ENCODE data around the gene IQCK.

IQCK gene

GRCh38 chr16:19754644-19755036 lies 36.6 kb downstream of the IQCK start:
- CTCF ChIA-PET: no interaction called here

DNA sequence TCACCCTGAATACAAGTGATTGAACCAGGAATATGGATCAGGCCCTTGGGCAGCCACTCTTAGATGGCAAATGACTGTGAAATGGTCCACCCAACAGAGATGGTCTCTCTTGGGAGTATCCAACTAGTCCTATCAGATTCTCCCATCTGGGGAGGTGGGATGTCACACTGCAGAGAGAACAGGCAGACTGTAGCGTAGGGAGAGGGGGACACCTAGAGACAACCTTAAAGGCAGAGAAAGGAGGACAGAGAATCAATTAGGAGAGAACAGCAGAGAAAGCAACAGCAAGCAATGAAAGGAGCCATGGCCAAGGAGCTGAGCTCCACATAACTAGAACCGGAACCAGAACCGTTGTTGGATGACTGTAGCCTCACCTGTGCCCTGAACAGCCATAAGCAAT lies 37.2 kb downstream of the IQCK start:
- POLR2A ChIA-PET: no interaction called here
- TF ChIP-seq ELF4 (IDR thresholded peaks at IDR 0.05) (no peak), SP1 (IDR thresholded peaks at IDR 0.05) (no peak)
- DNase-seq (ENCODE audit: extremely low spot score): no peak
- CTCF ChIA-PET: no interaction called here

More at GRCh38 chr16:19754644-19755036, 36.6 kb downstream of the IQCK start:
- no peak for DNase-seq (ENCODE audit: extremely low spot score)
- POLR2A ChIA-PET: no interaction called here
- no peak for TF ChIP-seq FOXA1 (IDR thresholded peaks at IDR 0.05)
- TF ChIP-seq FOXK2 (IDR thresholded peaks at IDR 0.05): no peak
- TF ChIP-seq ZNF384 (IDR thresholded peaks at IDR 0.05): no peak
- TF ChIP-seq L3MBTL2 (conservative IDR thresholded peaks at IDR 0.05): no peak
- no peak for TF ChIP-seq LEF1 (IDR thresholded peaks at IDR 0.05; ENCODE audit: borderline replicate concordance)

- POLR2A ChIA-PET: no interaction called here
- no peak for DNase-seq (ENCODE audit: extremely low spot score)
- CTCF ChIA-PET: no interaction called here
- TF ChIP-seq SUZ12 (IDR thresholded peaks at IDR 0.05) (no peak), ARNT (IDR thresholded peaks at IDR 0.05) (no peak), FOXK2 (IDR thresholded peaks at IDR 0.05) (no peak), PKNOX1 (IDR thresholded peaks at IDR 0.05) (no peak), ELF4 (IDR thresholded peaks at IDR 0.05) (no peak), LEF1 (IDR thresholded peaks at IDR 0.05; ENCODE audit: borderline replicate concordance) (no peak), FOXA1 (IDR thresholded peaks at IDR 0.05) (no peak), NFRKB (IDR thresholded peaks at IDR 0.05) (no peak), L3MBTL2 (conservative IDR thresholded peaks at IDR 0.05) (no peak), BHLHE40 (IDR thresholded peaks at IDR 0.05; ENCODE audit: borderline replicate concordance) (no peak), FOXM1 (IDR thresholded peaks at IDR 0.05; ENCODE audit: borderline replicate concordance) (no peak), TARDBP (IDR thresholded peaks at IDR 0.05) (no peak)
Observed at GRCh38 chr16:19757026-19757425, 39.0 kb downstream of the IQCK start.

GRCh38 chr16:19757762-19758595 lies 39.9 kb downstream of the IQCK start:
- no peak for TF ChIP-seq SUZ12 (IDR thresholded peaks at IDR 0.05)
- TF ChIP-seq HDGF (IDR thresholded peaks at IDR 0.05; ENCODE audit: borderline replicate concordance): no peak
- no peak for TF ChIP-seq FOXA1 (IDR thresholded peaks at IDR 0.05)
- no peak for TF ChIP-seq LEF1 (IDR thresholded peaks at IDR 0.05; ENCODE audit: borderline replicate concordance)
- no peak for TF ChIP-seq SP1 (IDR thresholded peaks at IDR 0.05)
- TF ChIP-seq CTBP1 (IDR thresholded peaks at IDR 0.05; ENCODE audit: borderline replicate concordance): no peak
- no peak for TF ChIP-seq PKNOX1 (IDR thresholded peaks at IDR 0.05)
- no peak for TF ChIP-seq L3MBTL2 (conservative IDR thresholded peaks at IDR 0.05)
- TF ChIP-seq FOXM1 (IDR thresholded peaks at IDR 0.05; ENCODE audit: borderline replicate concordance): no peak
- DNase-seq (ENCODE audit: extremely low spot score): no peak
- ChIA-PET CTCF (no interaction called here), POLR2A (no interaction called here)

- CTCF ChIA-PET: no interaction called here
- POLR2A ChIA-PET: no interaction called here
Observed at GRCh38 chr16:19760356-19761060, 42.4 kb downstream of the IQCK start.

DNA sequence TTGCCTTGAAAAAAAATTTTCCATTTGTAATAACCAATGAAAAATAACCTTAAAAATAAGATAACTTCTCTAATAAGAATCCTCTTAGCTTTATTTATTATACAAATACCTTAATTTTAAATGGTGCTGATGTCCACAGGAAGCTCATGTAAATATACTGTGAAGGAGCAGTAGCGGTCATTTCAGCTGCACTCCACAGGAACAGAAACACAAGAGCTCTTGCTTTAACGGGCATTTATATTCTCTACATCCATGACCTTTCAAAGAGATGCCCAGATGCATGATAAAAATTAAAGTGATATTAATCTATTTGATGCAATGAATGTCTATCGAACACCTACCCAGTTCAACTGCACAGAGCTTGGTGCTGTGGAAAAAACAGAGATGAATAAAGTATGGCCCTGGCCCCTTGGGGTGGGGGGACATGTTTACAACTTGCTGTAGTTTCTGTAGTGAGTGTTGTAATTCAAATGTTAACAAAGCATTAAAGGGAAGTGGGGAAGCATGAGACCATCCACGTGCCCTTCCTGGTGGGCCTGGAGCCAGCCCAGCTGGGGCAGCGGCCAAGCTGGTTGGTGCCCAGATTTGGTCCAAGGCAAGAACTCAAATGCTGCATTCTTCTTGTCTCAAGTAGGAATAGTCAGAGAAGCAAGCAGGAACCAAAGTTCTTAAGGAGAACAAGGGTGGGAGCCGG lies 47.9 kb downstream of the IQCK start:
- POLR2A ChIA-PET: no interaction called here
- CTCF ChIA-PET: no interaction called here
- TF ChIP-seq SP1 (IDR thresholded peaks at IDR 0.05) (no peak), ZNF384 (IDR thresholded peaks at IDR 0.05) (no peak), PKNOX1 (IDR thresholded peaks at IDR 0.05) (no peak), BHLHE40 (IDR thresholded peaks at IDR 0.05; ENCODE audit: borderline replicate concordance) (no peak), LEF1 (IDR thresholded peaks at IDR 0.05; ENCODE audit: borderline replicate concordance) (no peak), L3MBTL2 (conservative IDR thresholded peaks at IDR 0.05) (no peak), HDGF (IDR thresholded peaks at IDR 0.05; ENCODE audit: borderline replicate concordance) (no peak), ARNT (IDR thresholded peaks at IDR 0.05) (no peak), ELF4 (IDR thresholded peaks at IDR 0.05) (no peak), SUZ12 (IDR thresholded peaks at IDR 0.05) (no peak), TARDBP (IDR thresholded peaks at IDR 0.05) (no peak)
- DNase-seq (ENCODE audit: extremely low spot score): no peak

More at GRCh38 chr16:19760356-19761060, 42.4 kb downstream of the IQCK start:
- TF ChIP-seq SP1 (IDR thresholded peaks at IDR 0.05) (no peak), BHLHE40 (IDR thresholded peaks at IDR 0.05; ENCODE audit: borderline replicate concordance) (no peak), L3MBTL2 (conservative IDR thresholded peaks at IDR 0.05) (no peak)
- DNase-seq (ENCODE audit: extremely low spot score): no peak
